ENCODE measurements around the gene RNU6-9.

GRCh38 chr19:937259-937694 is 44.0 kb downstream of the RNU6-9 start:
- no peak for TF ChIP-seq POLR2A (IDR thresholded peaks at IDR 0.05)
- no peak for TF ChIP-seq CTCF (IDR thresholded peaks at IDR 0.05)

Data from heart left ventricle (tissue), 13 donors.